SHP77 treated with DMSO at 0.1 percent for 48 hours (cell line): Measurements from ENCODE around the gene CHST12.
A peak's percentile ranks its signal among the peaks of the same experiment; 100 is the strongest.
"Not testable (repeated sequence)": the region's sequence is repeated elsewhere in the genome, so short reads cannot be mapped to it uniquely, and the experiment has no call there.

Experiments used
- DNase-seq: peaks from one replicate; lab custom pipeline; 2025; lab: John Stamatoyannopoulos, UW

Gene CHST12

GRCh38 chr7:2460641-2461040 is 57.2 kb downstream of the CHST12 start:
- DNase-seq = no peak

- no peak for DNase-seq
These were observed 58.0 kb downstream of the CHST12 start for GRCh38 chr7:2461268-2462026.

DNA sequence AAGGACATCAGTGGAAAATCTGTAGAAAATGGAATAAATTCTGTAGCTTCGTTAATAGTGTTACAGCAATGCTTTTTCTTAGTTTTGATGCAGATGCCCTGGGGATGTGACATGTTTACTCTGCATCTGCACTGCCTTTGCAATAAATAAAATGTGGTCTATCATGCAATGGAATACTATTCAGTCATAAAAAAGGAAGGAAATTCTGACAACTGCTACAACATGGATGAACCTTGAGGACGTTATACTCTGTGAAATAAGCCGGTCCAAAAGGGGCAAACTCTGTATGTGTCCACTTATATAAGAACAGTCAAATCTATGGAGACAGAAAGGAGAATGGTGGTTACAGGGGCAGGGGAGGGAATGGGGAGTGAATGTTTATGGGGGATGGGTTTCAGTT is 59.3 kb downstream of the CHST12 start:
- DNase-seq = no peak

- DNase-seq = no peak
These were observed 62.5 kb downstream of the CHST12 start for GRCh38 chr7:2465928-2466327.

GRCh38 chr7:2466675-2467074 is 63.3 kb downstream of the CHST12 start:
- no peak for DNase-seq

DNA sequence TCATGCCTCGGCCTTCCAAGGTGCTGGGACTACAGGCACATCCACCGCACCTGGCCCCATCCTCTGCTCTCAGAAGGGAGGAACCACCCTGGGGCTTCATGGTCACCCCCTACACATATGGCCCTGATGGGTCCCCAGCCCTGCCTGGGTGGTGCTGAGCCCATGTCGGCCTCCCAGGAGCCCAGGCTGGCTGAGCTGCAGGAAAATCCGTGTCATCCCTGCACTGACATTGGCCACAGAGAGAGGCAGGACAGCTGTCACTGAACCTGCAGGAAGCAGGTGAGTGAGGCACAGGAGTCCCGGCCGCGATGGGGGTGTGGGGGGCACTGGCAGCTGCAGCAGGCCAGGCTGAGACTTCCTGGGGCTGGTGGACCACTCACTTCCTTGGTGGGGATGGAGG is 64.8 kb downstream of the CHST12 start:
- no peak for DNase-seq

- not testable (repeated sequence) for DNase-seq
These were observed 66.2 kb downstream of the CHST12 start for GRCh38 chr7:2469460-2470203.

- DNase-seq = no peak
These were observed 67.0 kb downstream of the CHST12 start for GRCh38 chr7:2470204-2471021.

GRCh38 chr7:2471022-2471329 is 67.6 kb downstream of the CHST12 start:
- no peak for DNase-seq

DNA sequence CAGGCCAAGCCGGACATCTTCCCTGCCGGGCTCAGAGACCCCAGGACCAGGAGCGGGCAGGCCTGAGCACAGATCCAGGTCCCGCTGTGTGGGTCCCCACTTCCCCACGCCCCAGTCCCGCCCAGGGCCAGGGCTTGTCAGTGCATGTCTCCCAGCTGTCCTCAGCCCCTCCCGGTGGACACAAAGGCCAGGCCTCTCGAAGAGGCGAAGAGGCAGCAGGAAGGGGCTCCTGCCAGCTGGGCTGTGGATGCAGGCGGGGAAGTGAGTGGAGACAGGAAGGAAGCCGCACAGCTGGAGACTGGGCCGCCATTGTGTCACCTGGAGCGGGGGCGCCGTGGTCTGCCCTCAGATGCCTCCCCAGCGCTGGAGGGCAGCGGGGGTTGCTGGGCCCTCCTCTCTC is 68.0 kb downstream of the CHST12 start:
- peak; percentile 89 for DNase-seq

GRCh38 chr7:2472739-2473138 is 69.3 kb downstream of the CHST12 start:
- no peak for DNase-seq

DNA sequence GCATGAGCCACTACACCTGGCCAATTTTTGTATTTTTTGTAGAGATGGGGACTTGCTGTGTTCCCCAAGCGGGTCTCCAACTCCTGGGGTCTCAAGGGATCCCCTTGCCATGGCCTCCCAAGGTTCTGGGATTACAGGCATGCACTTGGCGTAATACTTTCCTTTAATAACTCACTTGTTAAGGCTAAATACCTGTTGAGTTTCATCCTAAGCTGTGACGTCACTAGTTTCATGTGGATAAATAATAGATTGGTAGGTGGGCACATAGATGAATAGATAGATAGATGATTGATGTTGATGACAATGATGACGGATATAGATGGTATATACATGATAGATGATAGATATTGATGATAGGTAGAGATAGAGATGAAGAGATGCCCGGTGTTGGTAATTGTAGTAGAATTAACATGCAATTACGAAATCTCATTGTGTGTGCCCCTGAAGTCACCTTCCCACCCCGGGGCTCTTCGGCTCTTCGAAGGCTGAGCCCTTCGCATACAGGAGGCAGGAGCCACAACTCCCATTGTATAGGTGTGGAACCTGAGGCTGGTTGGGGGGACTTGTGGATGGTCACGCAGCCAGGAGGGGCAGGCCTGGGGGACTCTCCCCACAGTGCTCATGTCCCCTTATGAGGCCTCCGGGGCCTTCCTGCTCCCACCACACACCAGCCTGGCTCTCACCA is 70.2 kb downstream of the CHST12 start:
- no peak for DNase-seq

- no peak for DNase-seq
These were observed 70.8 kb downstream of the CHST12 start for GRCh38 chr7:2474224-2474623.

GRCh38 chr7:2474813-2475677 is 71.6 kb downstream of the CHST12 start:
- no peak for DNase-seq

DNA sequence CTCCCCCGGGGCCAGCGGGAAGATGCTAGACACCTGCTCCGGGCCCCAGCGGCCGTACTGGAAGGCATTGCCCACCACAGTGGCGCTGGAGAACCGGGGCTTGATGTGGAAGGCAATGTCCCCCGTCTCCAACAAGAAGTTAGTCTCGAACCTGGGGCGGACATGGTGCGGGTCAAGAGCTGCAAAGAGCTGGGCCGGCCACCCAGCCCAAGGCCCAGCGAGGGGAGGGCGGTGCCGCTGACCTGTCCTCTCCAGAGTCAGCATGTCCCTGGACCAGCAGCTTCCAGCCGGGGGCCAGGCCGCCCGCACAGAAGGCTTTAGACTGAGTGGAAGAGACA is 72.2 kb downstream of the CHST12 start:
- DNase-seq = no peak

DNA sequence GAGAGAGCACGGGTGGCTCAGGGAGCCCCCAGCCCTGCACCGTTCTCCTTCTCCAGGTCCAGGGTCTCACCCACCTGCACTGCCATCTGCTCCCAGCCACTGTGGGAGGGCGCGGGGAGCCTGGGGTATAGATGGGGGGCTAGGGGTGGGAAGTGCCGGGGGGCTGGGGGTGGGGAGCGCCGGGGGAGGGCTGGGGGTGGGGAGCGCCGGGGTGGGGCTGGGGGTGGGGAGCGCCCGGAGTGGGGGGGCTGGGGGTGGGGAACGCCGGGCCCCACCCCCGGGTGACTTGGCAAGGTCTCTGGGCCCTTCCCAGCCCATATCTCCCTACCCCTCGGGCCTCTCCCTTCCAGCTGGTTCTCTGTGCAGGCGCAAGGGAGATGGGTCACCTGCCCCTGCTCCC is 72.9 kb downstream of the CHST12 start, which contains the start of gene GRIFIN:
GRIFIN (minus strand) TSS at position 101 of the 400 bp plus-strand sequence; CDS start at position 86, 15 bp downstream.
- DNase-seq = no peak

- no peak for DNase-seq
These were observed 73.5 kb downstream of the CHST12 start for GRCh38 chr7:2476776-2477446.

DNA sequence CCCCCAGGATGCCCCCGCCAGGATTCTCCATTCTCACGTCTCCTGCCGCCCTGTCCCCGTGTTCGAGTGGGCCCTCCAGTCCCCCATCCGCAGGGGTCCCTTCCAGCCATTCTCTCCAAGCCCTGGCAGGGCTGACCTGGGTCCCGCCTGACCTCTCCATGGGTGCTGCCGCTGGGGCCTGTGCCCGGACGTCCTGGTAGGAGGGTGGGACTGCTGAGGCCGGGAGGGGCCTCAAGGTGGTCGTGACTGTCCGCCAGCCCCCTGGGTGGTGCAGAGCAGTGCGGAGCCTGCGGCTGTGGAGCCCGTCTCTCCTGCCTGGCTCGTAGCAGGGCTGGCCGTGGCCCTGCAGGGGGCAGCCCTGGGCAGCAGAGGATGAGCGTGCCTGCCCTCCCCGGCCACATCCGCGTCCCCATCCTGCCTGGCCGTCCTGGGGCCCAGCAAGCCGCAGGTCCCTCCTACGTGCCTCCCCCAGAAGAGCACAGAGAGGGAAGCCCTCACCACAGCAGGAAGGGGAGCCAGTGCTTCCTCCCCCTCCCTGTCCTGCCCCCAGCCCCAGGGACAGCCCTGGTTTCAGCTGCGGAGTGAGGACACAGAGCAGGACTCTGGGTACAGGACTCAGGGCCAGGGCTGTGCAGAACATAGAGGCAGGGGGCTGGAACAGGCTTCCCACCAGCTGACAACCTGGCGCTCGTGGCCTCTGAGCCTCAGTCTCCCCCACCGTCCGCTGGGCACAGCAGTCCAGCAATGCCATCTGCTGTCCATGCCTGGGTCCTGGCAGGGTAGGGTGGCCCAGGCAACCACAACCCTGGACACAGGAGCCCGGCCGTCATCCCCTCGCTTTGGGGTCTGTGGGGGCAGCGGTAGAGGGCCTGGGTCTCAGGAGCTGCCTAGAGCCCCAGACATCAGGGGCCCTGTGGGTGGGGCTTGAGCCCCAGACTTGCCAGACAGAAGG is 74.3 kb downstream of the CHST12 start:
- peak; percentile 42 for DNase-seq

DNA sequence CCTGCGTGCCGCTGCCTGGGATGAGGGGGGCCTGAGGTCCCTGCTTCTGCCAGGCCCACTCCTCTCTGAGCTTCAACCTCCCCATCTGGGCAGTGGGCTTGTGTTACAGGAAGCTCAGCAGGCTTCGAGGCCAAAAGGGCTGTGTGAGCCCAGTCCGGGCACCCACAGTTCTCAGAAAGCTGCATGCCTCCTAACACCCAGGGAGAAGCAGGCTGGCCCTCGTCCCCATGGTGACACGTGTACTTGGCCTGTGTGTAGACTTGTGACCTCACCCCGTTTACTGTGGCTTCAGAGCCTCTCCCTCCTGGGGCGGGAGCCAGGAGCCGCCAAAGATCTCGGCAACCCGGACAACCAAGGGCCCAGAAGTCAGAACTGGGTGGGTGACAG is 75.0 kb downstream of the CHST12 start:
- no peak for DNase-seq

- DNase-seq = no peak
These were observed 75.4 kb downstream of the CHST12 start for GRCh38 chr7:2478800-2479199.
